ENCODE results near the gene CGREF1.
"Not testable (repeated sequence)": the region's sequence is repeated elsewhere in the genome, so short reads cannot be mapped to it uniquely, and the experiment has no call there.

The CGREF1 gene

GRCh38 chr2:27111392-27112078 lies 7.4 kb downstream of the CGREF1 start:
- DNase-seq (ENCODE audit: low read depth) = not testable (repeated sequence)

GRCh38 chr2:27110603-27111352 lies 8.2 kb downstream of the CGREF1 start:
- not testable (repeated sequence) for DNase-seq (ENCODE audit: low read depth)

DNA sequence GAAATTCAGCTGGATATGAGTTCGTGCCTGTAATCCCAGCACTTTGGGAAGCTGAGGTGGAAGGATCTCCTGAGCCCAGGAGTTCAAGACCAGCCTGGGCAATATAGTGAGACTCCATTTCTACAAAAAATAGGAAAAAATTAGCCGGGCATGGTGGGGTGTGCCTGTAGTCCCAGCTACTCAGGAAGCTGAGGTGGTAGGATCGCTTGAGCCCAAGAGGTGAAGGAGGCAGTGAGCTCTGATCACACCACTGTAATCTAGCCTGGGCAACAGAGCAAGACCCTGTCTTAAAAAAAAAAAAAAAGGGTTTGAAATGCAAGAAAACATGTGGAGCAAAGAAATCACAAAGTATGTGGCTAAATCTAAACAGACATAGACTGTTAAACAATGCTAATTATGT lies 9.8 kb downstream of the CGREF1 start:
- DNase-seq (ENCODE audit: low read depth) = no peak

- no peak for DNase-seq (ENCODE audit: low read depth)
These were observed 10.7 kb downstream of the CGREF1 start for GRCh38 chr2:27108221-27108620.

GRCh38 chr2:27105981-27106380 lies 12.9 kb downstream of the CGREF1 start:
- no peak for DNase-seq (ENCODE audit: low read depth)

DNA sequence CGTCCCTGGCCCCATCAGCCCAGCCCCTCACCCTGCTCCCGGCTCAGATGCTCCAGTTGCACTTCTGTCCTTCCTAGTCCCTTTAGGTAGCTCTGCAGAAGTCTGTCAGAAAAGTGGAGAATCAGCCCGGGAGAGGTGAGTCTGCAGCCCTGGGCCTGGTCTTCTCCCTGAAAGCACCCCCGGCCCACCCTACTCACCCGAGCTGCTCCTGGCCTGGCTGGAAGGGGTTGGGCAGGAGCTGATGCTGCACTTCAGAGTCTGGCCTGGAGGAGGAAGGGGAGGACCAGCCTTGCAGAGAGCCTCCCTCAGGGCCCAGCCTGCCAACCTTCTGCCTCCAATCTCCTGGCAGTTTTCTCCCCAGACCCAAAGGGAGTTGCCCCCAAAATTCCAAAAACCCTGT lies 16.6 kb downstream of the CGREF1 start:
- DNase-seq (ENCODE audit: low read depth) = no peak

GRCh38 chr2:27100036-27100435 lies 18.9 kb downstream of the CGREF1 start:
- DNase-seq (ENCODE audit: low read depth) = no peak

DNA sequence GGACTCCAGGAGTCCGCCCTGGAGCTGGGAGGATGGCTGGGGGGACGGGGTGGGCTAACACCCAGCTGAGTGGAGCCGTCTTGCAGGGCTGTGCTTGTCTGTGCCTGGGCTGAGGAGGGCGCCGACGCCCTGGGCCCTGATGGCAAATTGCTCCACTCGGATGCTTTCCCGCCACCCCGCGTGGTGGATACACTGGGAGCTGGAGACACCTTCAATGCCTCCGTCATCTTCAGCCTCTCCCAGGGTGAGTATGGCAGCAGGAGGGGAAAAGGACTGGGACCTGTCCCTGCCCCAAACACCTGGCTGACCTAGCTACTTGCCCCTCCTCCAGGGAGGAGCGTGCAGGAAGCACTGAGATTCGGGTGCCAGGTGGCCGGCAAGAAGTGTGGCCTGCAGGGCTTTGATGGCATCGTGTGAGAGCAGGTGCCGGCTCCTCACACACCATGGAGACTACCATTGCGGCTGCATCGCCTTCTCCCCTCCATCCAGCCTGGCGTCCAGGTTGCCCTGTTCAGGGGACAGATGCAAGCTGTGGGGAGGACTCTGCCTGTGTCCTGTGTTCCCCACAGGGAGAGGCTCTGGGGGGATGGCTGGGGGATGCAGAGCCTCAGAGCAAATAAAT lies 19.5 kb downstream of the CGREF1 start:
- no peak for DNase-seq (ENCODE audit: low read depth)

GRCh38 chr2:27097341-27097740 lies 21.6 kb downstream of the CGREF1 start:
- DNase-seq (ENCODE audit: low read depth) = no peak

- no peak for DNase-seq (ENCODE audit: low read depth)
These were observed 22.1 kb downstream of the CGREF1 start for GRCh38 chr2:27096748-27097297.

- peak; percentile 65 for DNase-seq (ENCODE audit: low read depth)
These were observed 22.9 kb downstream of the CGREF1 start for GRCh38 chr2:27095745-27096651.

DNA sequence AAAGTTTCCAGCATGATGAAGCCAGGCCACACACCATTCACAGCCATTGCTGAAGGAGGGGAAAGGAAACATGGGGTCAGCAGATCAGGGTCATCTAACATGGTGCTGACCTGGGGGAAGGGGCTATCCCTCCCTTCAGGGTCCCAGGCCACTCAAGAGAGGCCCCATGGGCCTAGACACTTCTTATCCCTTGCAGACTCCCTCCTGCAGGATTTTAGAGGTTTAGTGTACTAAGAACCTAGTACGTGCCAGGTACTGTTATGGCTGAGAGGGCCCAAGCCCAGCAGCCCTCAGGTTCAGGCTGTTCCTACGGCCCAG lies 23.5 kb downstream of the CGREF1 start:
- DNase-seq (ENCODE audit: low read depth) = no peak

DNA sequence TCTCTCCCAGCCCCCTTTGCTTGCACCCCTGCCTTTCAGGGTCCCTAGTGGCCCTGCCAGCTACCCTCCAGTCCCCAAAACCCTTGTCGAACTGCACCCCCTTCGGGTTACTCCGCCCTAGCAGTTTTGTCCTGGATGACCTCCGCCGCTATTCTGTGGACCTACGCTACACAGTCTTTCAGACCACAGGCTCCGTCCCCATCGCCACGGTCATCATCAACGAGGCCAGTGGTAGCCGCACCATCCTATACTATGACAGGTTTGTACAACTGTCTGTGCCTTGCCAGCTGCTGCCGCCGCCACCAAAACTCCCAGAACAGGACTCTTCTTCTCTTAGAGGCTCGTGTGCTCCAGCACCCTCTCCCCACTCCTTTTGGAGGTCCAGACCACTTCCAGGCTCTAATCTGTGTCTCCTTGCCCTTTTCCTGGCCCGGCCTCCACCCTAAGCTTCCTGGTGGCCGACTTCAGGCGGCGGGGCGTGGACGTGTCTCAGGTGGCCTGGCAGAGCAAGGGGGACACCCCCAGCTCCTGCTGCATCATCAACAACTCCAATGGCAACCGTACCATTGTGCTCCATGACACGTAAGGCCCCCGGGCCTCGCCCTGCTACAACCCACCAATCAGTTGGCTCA lies 24.5 kb downstream of the CGREF1 start:
- no peak for DNase-seq (ENCODE audit: low read depth)

GRCh38 chr2:27093430-27094352 lies 25.2 kb downstream of the CGREF1 start:
- no peak for DNase-seq (ENCODE audit: low read depth)

DNA sequence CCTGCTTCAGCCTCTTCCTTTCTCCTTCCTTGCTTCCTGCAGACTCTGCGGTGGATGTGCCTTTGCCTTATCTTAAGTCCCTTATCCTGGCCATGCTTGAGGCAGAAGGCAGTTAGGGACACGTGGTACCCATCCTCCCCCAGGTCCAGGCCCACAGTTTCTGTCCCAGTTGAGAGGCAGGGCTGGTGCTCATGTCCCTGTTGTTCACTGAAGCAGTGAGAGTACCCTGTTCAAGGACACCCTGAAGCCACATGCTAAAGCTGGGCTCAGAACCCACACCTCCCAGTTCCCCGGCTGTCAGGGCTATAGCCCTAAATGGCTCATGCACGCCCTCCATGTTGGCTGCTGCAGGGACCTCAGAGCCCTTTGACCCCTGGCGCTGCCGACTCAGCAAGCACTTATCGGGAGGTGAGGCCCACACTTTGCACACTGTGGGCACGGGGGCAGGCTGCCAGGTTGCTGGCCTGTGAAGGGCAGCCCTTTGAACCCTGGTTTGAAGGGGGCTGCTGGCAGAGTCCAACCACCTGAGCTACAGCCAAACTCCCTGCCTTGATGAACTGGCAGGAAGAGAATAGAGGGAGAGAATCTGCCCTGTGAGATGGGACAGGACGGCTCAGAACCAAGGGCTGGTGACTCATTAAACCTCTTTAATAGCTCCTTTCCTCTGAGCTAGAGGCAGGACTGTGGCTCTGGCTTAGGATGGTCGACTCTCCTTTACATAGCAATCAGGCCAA lies 26.1 kb downstream of the CGREF1 start:
- peak; percentile 52 for DNase-seq (ENCODE audit: low read depth)

GRCh38 chr2:27091746-27092695 lies 26.9 kb downstream of the CGREF1 start:
- no peak for DNase-seq (ENCODE audit: low read depth)

DNA sequence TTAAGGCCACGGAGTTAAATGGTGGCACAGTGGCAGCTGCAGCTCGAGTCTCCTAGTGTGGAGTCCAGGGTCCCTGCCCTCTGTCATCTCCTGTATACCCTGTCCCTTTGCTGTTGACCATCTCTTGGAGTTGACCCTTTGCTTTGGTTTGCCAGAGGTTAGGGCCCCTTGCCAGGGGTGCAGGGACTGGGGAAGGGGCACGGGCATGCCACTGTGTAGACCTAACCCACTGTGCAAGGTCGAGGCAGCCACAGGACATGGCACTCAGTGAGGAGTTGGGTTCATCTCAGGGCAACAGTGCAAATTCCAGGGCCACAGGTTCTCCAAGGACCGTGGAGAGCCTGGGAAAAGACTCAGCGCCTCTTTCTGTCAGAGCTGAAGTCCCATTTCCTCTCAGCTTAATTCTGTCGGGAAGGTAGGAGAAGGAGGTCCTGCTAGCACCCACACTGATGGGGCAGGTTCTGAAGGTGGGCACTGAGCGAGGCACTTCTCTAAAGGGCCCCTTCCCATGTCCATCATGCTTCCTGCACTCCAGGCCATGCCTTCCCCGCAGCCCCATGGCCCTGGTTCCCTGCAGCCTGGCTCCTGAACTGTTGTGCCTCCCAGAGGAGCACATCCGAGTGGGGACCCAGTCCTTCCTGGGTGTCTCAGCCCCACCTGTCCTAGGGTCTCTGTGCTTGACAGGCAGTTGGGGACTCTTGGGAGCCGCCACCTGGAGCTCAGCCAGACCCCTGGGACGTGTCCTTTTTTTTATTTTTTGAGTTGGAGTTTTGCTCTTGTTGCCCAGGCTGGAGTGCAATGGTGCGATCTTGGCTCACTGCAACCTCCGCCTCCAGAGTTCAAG lies 29.6 kb downstream of the CGREF1 start:
- DNase-seq (ENCODE audit: low read depth) = no peak

DNA sequence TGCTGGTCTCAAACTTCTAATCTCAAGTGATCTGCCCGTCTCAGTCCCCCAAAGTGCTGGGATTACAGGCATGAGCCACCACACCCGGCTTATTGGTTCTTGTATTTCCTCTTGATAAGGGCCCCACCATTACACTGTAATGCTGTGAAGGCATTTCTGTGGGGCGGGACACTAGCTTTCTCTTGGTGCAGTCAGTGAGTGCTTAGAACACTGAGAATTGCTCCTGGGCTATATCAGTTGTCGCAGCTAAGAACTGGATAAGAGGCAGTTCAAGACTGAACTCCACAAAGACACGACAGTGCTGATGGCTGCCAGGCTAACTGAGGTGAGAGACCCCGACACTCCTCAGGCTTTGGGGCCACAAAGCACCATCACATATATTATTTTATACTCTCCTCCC lies 30.3 kb downstream of the CGREF1 start:
- DNase-seq (ENCODE audit: low read depth) = no peak

Data from ELR (cell line).